Type B pancreatic cell (in vitro differentiated cells): ENCODE results near the gene TMEM229B. TPM values are rescaled to one million over a fixed set of nuclear protein-coding genes. Genes with fewer than 3 reads are reported as not detected.

Experiments
- DNase-seq: peaks from one replicate; pipeline ENCODE4 v3.0.0; 2021; ENCODE audit warnings: mixed read lengths; ENCODE audit not compliant: unreplicated experiment; ENCODE audit errors: extremely low spot score
- H3K27ac Mint-ChIP-seq: 2 replicates; pipeline ENCODE4 v1.8.0; 2021; ENCODE audit warnings: mild to moderate bottlenecking, mixed read lengths
- H3K27me3 Mint-ChIP-seq: 2 replicates; pipeline ENCODE4 v1.8.0; 2021; ENCODE audit warnings: mixed read lengths
- H3K36me3 Mint-ChIP-seq: 2 replicates; pipeline ENCODE4 v1.8.0; 2021; ENCODE audit warnings: mixed read lengths
- H3K4me1 Mint-ChIP-seq: one replicate; pipeline ENCODE4 v1.8.0; 2021; ENCODE audit warnings: mixed read lengths; ENCODE audit not compliant: unreplicated experiment
- H3K4me3 Mint-ChIP-seq: 2 replicates; pipeline ENCODE4 v1.8.0; 2021; ENCODE audit warnings: mild to moderate bottlenecking, mixed read lengths
- H3K9me3 Mint-ChIP-seq: 2 replicates; pipeline ENCODE4 v1.8.0; 2021; ENCODE audit warnings: mixed read lengths
- CTCF ChIP-seq: fragments of 200-600 bp; sonication (generic); conservative IDR thresholded peaks from 2 replicates; pipeline ENCODE4 v1.5.0; 2021; ENCODE audit warnings: antibody characterized with exemption, mild to moderate bottlenecking
- total RNA-seq: library from RNA; stranded (reverse); gene quantifications from 2 replicates; pipeline ENCODE4 v1.2.1, GENCODE V29; 2021; ENCODE audit warnings: low replicate concordance

The TMEM229B gene
- total RNA-seq, 1 donor from 2014 or later = 2.1 TPM

- Mint-ChIP-seq H3K4me3 (peak overlapping the region; percentile 81), H3K27ac (no peak overlapping the region), H3K36me3 (no peaks in the 10 kb centered on the region), H3K4me1 (peaks cover 5% of the 10 kb centered on the region), H3K9me3 (no peaks in the 10 kb centered on the region), H3K27me3 (peaks cover 85% of the 10 kb centered on the region)
- peak; percentile 74 for DNase-seq
- TF ChIP-seq CTCF = no peak
These were observed 26.3 kb upstream of the TMEM229B start for GRCh38 chr14:67514650-67515385.

- peaks cover 81% of the 10 kb centered on the region for H3K27me3 Mint-ChIP-seq
- no peak overlapping the region for H3K27ac Mint-ChIP-seq
- DNase-seq = no peak
- no peaks in the 10 kb centered on the region for H3K36me3 Mint-ChIP-seq
- TF ChIP-seq CTCF = no peak
- H3K4me3 Mint-ChIP-seq = peak overlapping the region; percentile 83
- no peaks in the 10 kb centered on the region for H3K9me3 Mint-ChIP-seq
- peaks cover 5% of the 10 kb centered on the region for H3K4me1 Mint-ChIP-seq
These were observed 25.7 kb upstream of the TMEM229B start for GRCh38 chr14:67514203-67514607.

- Mint-ChIP-seq H3K4me1 (peaks cover 5% of the 10 kb centered on the region), H3K27me3 (peaks cover 78% of the 10 kb centered on the region), H3K36me3 (no peaks in the 10 kb centered on the region), H3K4me3 (peak overlapping the region; percentile 83), H3K27ac (no peak overlapping the region), H3K9me3 (no peaks in the 10 kb centered on the region)
- no peak for DNase-seq
- TF ChIP-seq CTCF = no peak
These were observed 25.1 kb upstream of the TMEM229B start for GRCh38 chr14:67513631-67514108.

GRCh38 chr14:67512463-67513310 is 24.2 kb upstream of the TMEM229B start:
- Mint-ChIP-seq H3K27me3 (peaks cover 69% of the 10 kb centered on the region), H3K4me3 (no peak overlapping the region), H3K4me1 (peaks cover 5% of the 10 kb centered on the region), H3K9me3 (no peaks in the 10 kb centered on the region), H3K36me3 (no peaks in the 10 kb centered on the region), H3K27ac (no peak overlapping the region)
- no peak for DNase-seq
- TF ChIP-seq CTCF = no peak

GRCh38 chr14:67510836-67511235 is 22.3 kb upstream of the TMEM229B start:
- H3K4me3 Mint-ChIP-seq = no peak overlapping the region
- DNase-seq = no peak
- H3K27ac Mint-ChIP-seq = no peak overlapping the region
- no peaks in the 10 kb centered on the region for H3K9me3 Mint-ChIP-seq
- H3K27me3 Mint-ChIP-seq = peaks cover 56% of the 10 kb centered on the region
- peaks cover 5% of the 10 kb centered on the region for H3K4me1 Mint-ChIP-seq
- no peak for TF ChIP-seq CTCF
- no peaks in the 10 kb centered on the region for H3K36me3 Mint-ChIP-seq
